GM12873 (cell line): ENCODE results near the gene PLXDC2.

Experiments
- CTCF ChIP-seq: IDR thresholded peaks from 2 replicates; pipeline ENCODE4 v1.5.1; 2012; ENCODE audit warnings: low read depth, mild to moderate bottlenecking, moderate library complexity, low read length, control low read depth; ENCODE audit not compliant: insufficient read depth; ENCODE audit errors: missing control alignments

PLXDC2 gene

GRCh38 chr10:20237091-20237570 is 420.9 kb downstream of the PLXDC2 start:
- TF ChIP-seq CTCF, result no peak

- TF ChIP-seq CTCF, result no peak
Observed at GRCh38 chr10:20237586-20237985, 421.4 kb downstream of the PLXDC2 start.

- TF ChIP-seq CTCF, result no peak
Observed at GRCh38 chr10:20240643-20241042, 424.4 kb downstream of the PLXDC2 start.

GRCh38 chr10:20247454-20247853 is 431.2 kb downstream of the PLXDC2 start:
- no peak for TF ChIP-seq CTCF

GRCh38 chr10:20247891-20248708 is 431.9 kb downstream of the PLXDC2 start:
- no peak for TF ChIP-seq CTCF

GRCh38 chr10:20254078-20254477 is 437.8 kb downstream of the PLXDC2 start:
- TF ChIP-seq CTCF, result no peak

- TF ChIP-seq CTCF, result no peak
Observed at GRCh38 chr10:20254497-20254896, 438.3 kb downstream of the PLXDC2 start.
